Large intestine (tissue), 3 donors: ENCODE measurements around the gene ISL2. TPM values are rescaled to one million over a fixed set of nuclear protein-coding genes. Genes with fewer than 3 reads are reported as not detected.
"Not testable (repeated sequence)": the region's sequence is repeated elsewhere in the genome, so short reads cannot be mapped to it uniquely, and the experiment has no call there.

Source experiments
- DNase-seq, 2 donors: peaks; one replicate each; pipeline versions ENCODE4 v3.0.0 to v3.0.0-alpha.2; 2013
- H3K27ac ChIP-seq: one replicate; pipeline ENCODE4 v1.5.1; 2013; ENCODE audit warnings: low read length
- H3K27me3 ChIP-seq: 2 replicates; pipeline ENCODE4 v1.6.1; 2013; ENCODE audit warnings: low read length; ENCODE audit not compliant: control insufficient read depth, insufficient read depth
- H3K36me3 ChIP-seq: 2 replicates; pipeline ENCODE4 v1.6.1; 2013; ENCODE audit warnings: low read length; ENCODE audit not compliant: control insufficient read depth, insufficient read depth
- H3K4me1 ChIP-seq: one replicate; pipeline ENCODE4 v1.6.1; 2013; ENCODE audit warnings: low read length; ENCODE audit not compliant: control insufficient read depth, insufficient read depth
- H3K4me3 ChIP-seq: one replicate; pipeline ENCODE4 v1.5.1; 2013; ENCODE audit warnings: low read length
- H3K9me3 ChIP-seq: one replicate; pipeline ENCODE4 v1.6.1; 2013; ENCODE audit warnings: mild to moderate bottlenecking, low read depth, low read length, moderate library complexity; ENCODE audit not compliant: control insufficient read depth
- WGBS: methylation state at CpG from one replicate; pipeline ENCODE4 v1.1.5; 2013; ENCODE audit warnings: low lambda C conversion rate; ENCODE audit not compliant: insufficient coverage; 5-methylcytosine and 5-hydroxymethylcytosine counted together
- polyA plus RNA-seq: library from polyadenylated mRNA; unstranded; fragments of 120-200 nt; gene quantifications from one replicate; pipeline ENCODE4 v1.2.1, GENCODE V29; 2013

The ISL2 gene
- polyA plus RNA-seq, 1 donor: 2.6 TPM

GRCh38 chr15:76310475-76311099 lies 26.0 kb upstream of the ISL2 start:
- Histone ChIP-seq H3K27me3 (no peaks in the 10 kb centered on the region), H3K4me1 (peaks cover 3% of the 10 kb centered on the region)
- no peak for DNase-seq

GRCh38 chr15:76311100-76311953 lies 25.2 kb upstream of the ISL2 start, which contains the start of gene ETFA:
Gene ETFA, minus strand, starts transcription at chr15:76311469. Its CDS starts 81 bp downstream, at chr15:76311388.
- Histone ChIP-seq H3K4me1 (peaks cover 3% of the 10 kb centered on the region), H3K36me3 (peaks cover 2% of the 10 kb centered on the region), H3K4me3 (peak within 1 kb of the TSS; percentile 79), H3K27ac (peak within 1 kb of the TSS; percentile 83), H3K9me3 (no peaks in the 10 kb centered on the region), H3K27me3 (no peaks in the 10 kb centered on the region)
- DNase-seq: peak; percentile 96 to 99
- no CpG with 5 or more reads among the region's 60 CpGs for WGBS

More at GRCh38 chr15:76310475-76311099, 26.0 kb upstream of the ISL2 start:
- no CpG with 5 or more reads among the region's 16 CpGs for WGBS
- Histone ChIP-seq H3K4me3 (peak overlapping the region; percentile 79), H3K27ac (peak overlapping the region; percentile 83), H3K36me3 (peaks cover 2% of the 10 kb centered on the region), H3K9me3 (no peaks in the 10 kb centered on the region)

- no peak overlapping the region for H3K4me3 ChIP-seq
- H3K27me3 ChIP-seq: no peaks in the 10 kb centered on the region
- DNase-seq: no peak
- H3K27ac ChIP-seq: no peak overlapping the region
- 57% methylated on average over 1 of the region's 7 CpGs for WGBS
- H3K9me3 ChIP-seq: no peaks in the 10 kb centered on the region
- H3K4me1 ChIP-seq: peaks cover 3% of the 10 kb centered on the region
- peaks cover 2% of the 10 kb centered on the region for H3K36me3 ChIP-seq
These were observed 23.9 kb upstream of the ISL2 start for GRCh38 chr15:76312540-76313174.

DNA sequence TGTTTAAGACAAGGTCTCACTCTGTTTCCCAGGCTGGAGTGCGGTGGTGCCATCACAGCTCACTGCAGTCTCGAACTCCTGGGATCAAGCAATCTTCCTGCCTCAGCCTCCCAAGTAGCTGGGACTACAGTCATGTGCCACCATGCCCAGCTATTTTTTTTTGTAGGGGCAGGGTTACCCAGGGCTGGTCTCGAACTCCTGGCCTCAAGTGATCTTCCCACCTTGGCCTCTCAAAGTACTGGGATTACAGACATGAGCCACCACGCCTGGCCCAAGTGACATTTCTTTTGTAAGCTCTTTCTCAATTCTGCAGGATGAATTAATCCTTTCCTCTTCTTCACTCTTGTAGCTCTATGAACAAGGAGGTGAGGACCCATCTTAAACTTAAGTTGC lies 23.4 kb upstream of the ISL2 start:
- not testable (repeated sequence) for H3K27ac ChIP-seq, H3K4me1 ChIP-seq, H3K4me3 ChIP-seq, H3K36me3 ChIP-seq, H3K9me3 ChIP-seq, H3K27me3 ChIP-seq, DNase-seq
- WGBS: no CpG with 5 or more reads among the region's 4 CpGs

DNA sequence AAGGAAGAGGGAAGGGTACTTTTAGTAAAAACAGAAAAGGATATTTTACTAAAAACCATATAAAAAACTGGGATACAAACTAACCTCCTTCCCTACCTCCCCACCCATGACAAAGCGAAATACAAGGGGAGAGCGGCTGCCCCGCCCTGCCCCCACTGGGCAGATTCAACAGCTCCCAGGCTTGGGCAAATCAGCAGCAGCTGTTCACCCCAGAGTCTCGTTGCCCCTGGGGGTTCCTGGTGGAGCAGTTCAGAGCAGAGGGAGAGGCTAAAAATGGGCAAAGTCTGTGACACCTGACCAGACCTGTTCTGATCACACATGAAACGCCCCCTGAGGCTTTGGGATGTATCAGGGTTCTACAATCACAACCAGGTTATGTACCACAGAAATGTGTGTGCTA lies 22.8 kb upstream of the ISL2 start:
- H3K27ac ChIP-seq: no peak overlapping the region
- DNase-seq: no peak
- H3K9me3 ChIP-seq: no peaks in the 10 kb centered on the region
- no peak overlapping the region for H3K4me3 ChIP-seq
- peaks cover 3% of the 10 kb centered on the region for H3K4me1 ChIP-seq
- WGBS: 17% methylated on average over 1 of the region's 5 CpGs
- peaks cover 2% of the 10 kb centered on the region for H3K36me3 ChIP-seq
- H3K27me3 ChIP-seq: no peaks in the 10 kb centered on the region

DNA sequence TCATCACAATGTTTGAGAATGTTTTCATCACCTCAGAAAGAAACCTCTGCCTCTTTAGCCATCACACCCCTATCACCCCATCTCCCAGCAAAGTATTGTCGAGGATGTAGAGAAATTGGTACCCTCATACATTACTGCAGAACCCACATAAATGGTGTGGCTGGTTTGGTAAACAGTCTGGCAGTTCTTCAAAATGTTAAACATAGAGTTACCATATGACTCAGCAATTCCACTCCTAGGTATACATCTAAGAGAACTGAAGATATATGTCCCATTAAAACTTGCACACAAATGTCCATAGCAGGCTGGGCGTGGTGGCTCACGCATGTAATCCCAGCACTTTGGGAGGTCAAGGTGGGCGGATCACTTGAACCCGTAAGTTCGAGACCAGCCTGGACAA lies 16.6 kb upstream of the ISL2 start:
- no peak overlapping the region for H3K4me3 ChIP-seq
- no peaks in the 10 kb centered on the region for H3K36me3 ChIP-seq
- peaks cover 19% of the 10 kb centered on the region for H3K27me3 ChIP-seq
- no peak overlapping the region for H3K27ac ChIP-seq
- DNase-seq: no peak
- no peaks in the 10 kb centered on the region for H3K9me3 ChIP-seq
- no peaks in the 10 kb centered on the region for H3K4me1 ChIP-seq
- WGBS: no CpG with 5 or more reads among the region's 6 CpGs

GRCh38 chr15:76321171-76321570 lies 15.4 kb upstream of the ISL2 start:
- H3K9me3 ChIP-seq: no peaks in the 10 kb centered on the region
- H3K36me3 ChIP-seq: no peaks in the 10 kb centered on the region
- no peak overlapping the region for H3K27ac ChIP-seq
- WGBS: no CpG with 5 or more reads among the region's 10 CpGs
- no peaks in the 10 kb centered on the region for H3K4me1 ChIP-seq
- no peak for DNase-seq
- no peak overlapping the region for H3K4me3 ChIP-seq
- peaks cover 22% of the 10 kb centered on the region for H3K27me3 ChIP-seq

DNA sequence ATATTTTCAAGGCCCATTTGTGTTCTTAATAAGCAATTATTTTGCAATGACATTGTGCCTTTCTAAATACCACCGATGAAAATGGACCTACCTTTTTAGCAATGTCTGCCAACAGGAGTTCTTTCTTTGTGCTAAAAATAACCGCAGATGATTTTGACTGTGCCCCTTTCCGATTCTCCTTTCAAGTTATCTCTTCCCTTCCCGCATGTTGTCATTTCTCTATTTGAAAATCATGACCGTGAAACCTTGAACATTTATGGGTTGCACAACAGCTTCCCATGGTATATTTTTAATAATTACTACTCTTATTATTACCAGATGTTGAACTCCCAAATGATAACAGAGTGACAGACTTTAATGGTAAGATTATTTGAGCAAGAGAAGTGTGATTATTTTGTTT lies 15.0 kb upstream of the ISL2 start:
- 71% methylated on average over 5 of the region's 5 CpGs for whole genome bisulfite sequencing
- H3K27me3 ChIP-seq: peaks cover 22% of the 10 kb centered on the region
- H3K27ac ChIP-seq: no peak overlapping the region
- H3K36me3 ChIP-seq: no peaks in the 10 kb centered on the region
- H3K4me3 ChIP-seq: no peak overlapping the region
- H3K4me1 ChIP-seq: no peaks in the 10 kb centered on the region
- no peaks in the 10 kb centered on the region for H3K9me3 ChIP-seq
- no peak for DNase-seq

GRCh38 chr15:76324066-76324465 lies 12.5 kb upstream of the ISL2 start:
- Histone ChIP-seq H3K9me3 (no peaks in the 10 kb centered on the region), H3K36me3 (no peaks in the 10 kb centered on the region), H3K27ac (no peak overlapping the region), H3K27me3 (peaks cover 33% of the 10 kb centered on the region), H3K4me3 (no peak overlapping the region), H3K4me1 (no peaks in the 10 kb centered on the region)
- no peak for DNase-seq
- WGBS: 83% methylated on average over 1 of the region's 3 CpGs

- DNase-seq: no peak
- H3K27me3 ChIP-seq: peaks cover 44% of the 10 kb centered on the region
- H3K4me3 ChIP-seq: no peak overlapping the region
- no CpG with 5 or more reads among the region's 2 CpGs for WGBS
- H3K36me3 ChIP-seq: no peaks in the 10 kb centered on the region
- H3K4me1 ChIP-seq: no peaks in the 10 kb centered on the region
- H3K27ac ChIP-seq: no peak overlapping the region
- H3K9me3 ChIP-seq: no peaks in the 10 kb centered on the region
These were observed 10.9 kb upstream of the ISL2 start for GRCh38 chr15:76325704-76326103.
